ENCODE data around the gene BAZ2B. TPM values are rescaled to one million over a fixed set of nuclear protein-coding genes. Genes with fewer than 3 reads are reported as not detected.

Gene BAZ2B
- total RNA-seq, 1 donor, result 63.5 TPM

GRCh38 chr2:159617100-159617499 is 752 bp upstream of the BAZ2B start:
- no peak for TF ChIP-seq CTCF (IDR thresholded peaks at IDR 0.05; ENCODE audit: insufficient read depth, low read depth, low read length)
- DNase-seq (ENCODE audit: low read depth), result no peak
- peak overlapping the region; percentile 79 for H3K4me3 ChIP-seq (ENCODE audit: low read depth, low read length)

- H3K4me3 ChIP-seq (ENCODE audit: low read depth, low read length), result peak overlapping the region; percentile 79
- TF ChIP-seq CTCF (IDR thresholded peaks at IDR 0.05; ENCODE audit: insufficient read depth, low read depth, low read length), result no peak
- DNase-seq (ENCODE audit: low read depth), result peak; percentile 93
Measured at GRCh38 chr2:159615367-159616285, 722 bp downstream of the BAZ2B start.

GRCh38 chr2:159614534-159615366 is 1.6 kb downstream of the BAZ2B start:
- no peak for TF ChIP-seq CTCF (IDR thresholded peaks at IDR 0.05; ENCODE audit: insufficient read depth, low read depth, low read length)
- peak overlapping the region; percentile 79 for H3K4me3 ChIP-seq (ENCODE audit: low read depth, low read length)
- DNase-seq (ENCODE audit: low read depth), result peak; percentile 79

- DNase-seq (ENCODE audit: low read depth), result peak; percentile 52
- H3K4me3 ChIP-seq (ENCODE audit: low read depth, low read length), result peak overlapping the region; percentile 79
- no peak for TF ChIP-seq CTCF (IDR thresholded peaks at IDR 0.05; ENCODE audit: insufficient read depth, low read depth, low read length)
Measured at GRCh38 chr2:159613651-159614285, 2.6 kb downstream of the BAZ2B start.

GRCh38 chr2:159613091-159613490 is 3.3 kb downstream of the BAZ2B start:
- no peak for DNase-seq (ENCODE audit: low read depth)
- TF ChIP-seq CTCF (IDR thresholded peaks at IDR 0.05; ENCODE audit: insufficient read depth, low read depth, low read length), result no peak
- H3K4me3 ChIP-seq (ENCODE audit: low read depth, low read length), result no peak overlapping the region

- TF ChIP-seq CTCF (IDR thresholded peaks at IDR 0.05; ENCODE audit: insufficient read depth, low read depth, low read length), result no peak
- H3K4me3 ChIP-seq (ENCODE audit: low read depth, low read length), result no peak overlapping the region
- peak; percentile 41 for DNase-seq (ENCODE audit: low read depth)
Measured at GRCh38 chr2:159612255-159612901, 4.0 kb downstream of the BAZ2B start.
